Coronary artery (tissue), 2 donors: ENCODE data around the gene SNX18.
A peak's percentile ranks its signal among the peaks of the same experiment; 100 is the strongest.

Experiments used
- DNase-seq: peaks from one replicate; pipeline ENCODE4 v3.0.0-alpha.2; 2017; ENCODE audit warnings: low spot score
- H3K27ac ChIP-seq, 2 donors: fragments of 200-600 bp; sonication (generic); one replicate each; pipeline ENCODE4 v1.5.1; 2016 to 2019
- H3K4me3 ChIP-seq: fragments of 200-600 bp; sonication (generic); 2 replicates; pipeline ENCODE4 v1.5.1; 2016; ENCODE audit warnings: mild to moderate bottlenecking, moderate library complexity
- CTCF ChIP-seq: fragments of 200-600 bp; sonication (generic); IDR thresholded peaks from one replicate; pipeline ENCODE4 v1.5.1; 2019; ENCODE audit warnings: antibody characterized with exemption

The SNX18 gene

GRCh38 chr5:54514291-54514690, 3.3 kb upstream of the SNX18 start:
- no peak for TF ChIP-seq CTCF
- Histone ChIP-seq H3K27ac (peak overlapping the region in 1 of 2 donors; percentile 22), H3K4me3 (no peak overlapping the region)
- DNase-seq = no peak

- DNase-seq = no peak
- no peak overlapping the region for H3K4me3 ChIP-seq
- TF ChIP-seq CTCF = no peak
- peak overlapping the region in 1 of 2 donors; percentile 22 for H3K27ac ChIP-seq
Measured at GRCh38 chr5:54514841-54515432, 2.6 kb upstream of the SNX18 start.

- TF ChIP-seq CTCF = no peak
- Histone ChIP-seq H3K27ac (peak overlapping the region in 1 of 2 donors; percentile 22), H3K4me3 (no peak overlapping the region)
- DNase-seq = peak; percentile 54
Measured at GRCh38 chr5:54515634-54516033, 1.9 kb upstream of the SNX18 start.

- TF ChIP-seq CTCF = no peak
- DNase-seq = peak; percentile 11
- H3K4me3 ChIP-seq = no peak overlapping the region
- H3K27ac ChIP-seq = no peak overlapping the region
Measured at GRCh38 chr5:54516051-54516655, 1.4 kb upstream of the SNX18 start.

- Histone ChIP-seq H3K4me3 (peak overlapping the region; percentile 97), H3K27ac (peak overlapping the region in 1 of 2 donors; percentile 94)
Measured at GRCh38 chr5:54517174-54517511, 416 bp upstream of the SNX18 start.

GRCh38 chr5:54518146-54518817, 723 bp downstream of the SNX18 start:
- DNase-seq = peak; percentile 74
- TF ChIP-seq CTCF = no peak
- Histone ChIP-seq H3K4me3 (peak overlapping the region; percentile 97), H3K27ac (peak overlapping the region; percentile 94 to 96)

More at GRCh38 chr5:54517174-54517511, 416 bp upstream of the SNX18 start:
- TF ChIP-seq CTCF = no peak
- DNase-seq = no peak
